ENCODE measurements around the gene CFAP20DC. TPM values are rescaled to one million over a fixed set of nuclear protein-coding genes. Genes with fewer than 3 reads are reported as not detected.

The CFAP20DC gene
- total and polyA plus RNA-seq, 7 donors: 0.03 TPM; not detected in 4

- Histone ChIP-seq H3K9me3 (no peaks in the 10 kb centered on the region), H3K27me3 (ENCODE audit: insufficient read depth in 3 of 3, low read length in 2 of 3) (no peaks in the 10 kb centered on the region), H3K27ac (no peak overlapping the region), H3K4me3 (no peak overlapping the region), H3K4me1 (no peaks in the 10 kb centered on the region), H3K36me3 (ENCODE audit: insufficient read depth in 1 of 2, low read depth in 1 of 2) (no peaks in the 10 kb centered on the region)
- intact Hi-C loops (cut with DNase I): no loop called here
- 90 to 96% (median 96%) methylated on average over 1 of the region's 1 CpG for WGBS, 3 donors
- ATAC-seq (no peak), DNase-seq (no peak)
- TF ChIP-seq CTCF (IDR thresholded peaks at IDR 0.05): no peak
Observed at GRCh38 chr3:58692484-58692883, 357.3 kb downstream of the CFAP20DC start.
